ENCODE measurements around the gene SIT1. TPM values are rescaled to one million over a fixed set of nuclear protein-coding genes. Genes with fewer than 3 reads are reported as not detected.

Gene SIT1
- polyA plus RNA-seq, 3 donors, result 0.27 to 0.36 TPM; not detected in 1

DNA sequence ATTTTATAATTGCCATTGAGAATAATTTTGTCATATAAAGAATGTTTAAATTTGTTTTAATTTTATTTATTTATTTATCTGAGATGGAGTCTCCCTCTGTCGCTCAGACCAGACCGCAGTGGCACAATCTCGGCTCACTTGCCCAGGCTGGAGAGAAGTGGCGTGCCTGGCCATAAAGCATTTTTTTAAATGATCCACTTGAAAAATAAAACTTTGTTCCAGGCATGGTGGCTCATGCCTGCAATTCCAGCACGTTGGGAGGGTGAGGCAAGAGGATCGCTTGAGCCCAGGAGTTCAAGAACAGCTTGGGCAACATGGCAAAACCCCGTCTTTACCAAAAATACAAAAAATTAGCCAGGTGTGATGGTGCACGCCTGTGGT lies 2.1 kb upstream of the SIT1 start:
- Mint-ChIP-seq H3K27me3 (ENCODE audit: low read depth in 3 of 3) (peaks cover 0 to 6% (median 4%) of the 10 kb centered on the region in 3 donors), H3K4me3 (no peak overlapping the region), H3K27ac (peak overlapping the region in 4 of 7 donors; percentile 52 to 76 (median 54)), H3K9me3 (no peaks in the 10 kb centered on the region), H3K36me3 (no peaks in the 10 kb centered on the region), H3K4me1 (peaks cover 41% of the 10 kb centered on the region)
- TF ChIP-seq, protein P1, sequence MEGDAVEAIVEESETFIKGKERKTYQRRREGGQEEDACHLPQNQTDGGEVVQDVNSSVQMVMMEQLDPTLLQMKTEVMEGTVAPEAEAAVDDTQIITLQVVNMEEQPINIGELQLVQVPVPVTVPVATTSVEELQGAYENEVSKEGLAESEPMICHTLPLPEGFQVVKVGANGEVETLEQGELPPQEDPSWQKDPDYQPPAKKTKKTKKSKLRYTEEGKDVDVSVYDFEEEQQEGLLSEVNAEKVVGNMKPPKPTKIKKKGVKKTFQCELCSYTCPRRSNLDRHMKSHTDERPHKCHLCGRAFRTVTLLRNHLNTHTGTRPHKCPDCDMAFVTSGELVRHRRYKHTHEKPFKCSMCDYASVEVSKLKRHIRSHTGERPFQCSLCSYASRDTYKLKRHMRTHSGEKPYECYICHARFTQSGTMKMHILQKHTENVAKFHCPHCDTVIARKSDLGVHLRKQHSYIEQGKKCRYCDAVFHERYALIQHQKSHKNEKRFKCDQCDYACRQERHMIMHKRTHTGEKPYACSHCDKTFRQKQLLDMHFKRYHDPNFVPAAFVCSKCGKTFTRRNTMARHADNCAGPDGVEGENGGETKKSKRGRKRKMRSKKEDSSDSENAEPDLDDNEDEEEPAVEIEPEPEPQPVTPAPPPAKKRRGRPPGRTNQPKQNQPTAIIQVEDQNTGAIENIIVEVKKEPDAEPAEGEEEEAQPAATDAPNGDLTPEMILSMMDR (IDR thresholded peaks at IDR 0.05), result no peak
- no peaks in the 10 kb centered on the region for H3K27me3 ChIP-seq (ENCODE audit: control insufficient read depth in 2 of 2, insufficient read depth in 2 of 2, low read length in 2 of 2)
- 98% methylated on average over 5 of the region's 8 CpGs for WGBS (ENCODE audit: insufficient coverage)
- H3K36me3 ChIP-seq (replicated peaks in 1 of 2; ENCODE audit: control insufficient read depth in 1 of 2, insufficient read depth in 2 of 2, low read length in 2 of 2), result no peaks in the 10 kb centered on the region
- no peak overlapping the region for H3K9ac ChIP-seq (ENCODE audit: insufficient read depth, low read length, poor library complexity, severe bottlenecking)
- H2AFZ ChIP-seq (ENCODE audit: insufficient read depth, low read depth, low read length, poor library complexity, severe bottlenecking), result no peak overlapping the region
- no peak overlapping the region for H3K4me2 ChIP-seq (replicated peaks; ENCODE audit: extremely low read depth, low read length, poor library complexity, severe bottlenecking)
- no peaks in the 10 kb centered on the region for H4K20me1 ChIP-seq (ENCODE audit: insufficient read depth, low read length)
- no peak overlapping the region for H3K27ac ChIP-seq (ENCODE audit: low read depth in 1 of 2, low read length in 2 of 2)
- H3K9me3 ChIP-seq (replicated peaks in 1 of 2; ENCODE audit: control insufficient read depth in 1 of 2, insufficient read depth in 1 of 2, low read length in 2 of 2), result no peaks in the 10 kb centered on the region
- no peak for DNase-seq
- no peak overlapping the region for H3K4me3 ChIP-seq (replicated peaks in 1 of 3; ENCODE audit: low read depth in 2 of 3, low read length in 3 of 3)
- no peaks in the 10 kb centered on the region for H3K79me2 ChIP-seq (ENCODE audit: insufficient read depth, low read length)
- H3K4me1 ChIP-seq (ENCODE audit: control insufficient read depth in 1 of 2, insufficient read depth in 2 of 2, low read length in 2 of 2), result peaks cover 42 to 58% of the 10 kb centered on the region in 2 donors
- intact Hi-C loops (cut with micrococcal nuclease), result no loop called here

DNA sequence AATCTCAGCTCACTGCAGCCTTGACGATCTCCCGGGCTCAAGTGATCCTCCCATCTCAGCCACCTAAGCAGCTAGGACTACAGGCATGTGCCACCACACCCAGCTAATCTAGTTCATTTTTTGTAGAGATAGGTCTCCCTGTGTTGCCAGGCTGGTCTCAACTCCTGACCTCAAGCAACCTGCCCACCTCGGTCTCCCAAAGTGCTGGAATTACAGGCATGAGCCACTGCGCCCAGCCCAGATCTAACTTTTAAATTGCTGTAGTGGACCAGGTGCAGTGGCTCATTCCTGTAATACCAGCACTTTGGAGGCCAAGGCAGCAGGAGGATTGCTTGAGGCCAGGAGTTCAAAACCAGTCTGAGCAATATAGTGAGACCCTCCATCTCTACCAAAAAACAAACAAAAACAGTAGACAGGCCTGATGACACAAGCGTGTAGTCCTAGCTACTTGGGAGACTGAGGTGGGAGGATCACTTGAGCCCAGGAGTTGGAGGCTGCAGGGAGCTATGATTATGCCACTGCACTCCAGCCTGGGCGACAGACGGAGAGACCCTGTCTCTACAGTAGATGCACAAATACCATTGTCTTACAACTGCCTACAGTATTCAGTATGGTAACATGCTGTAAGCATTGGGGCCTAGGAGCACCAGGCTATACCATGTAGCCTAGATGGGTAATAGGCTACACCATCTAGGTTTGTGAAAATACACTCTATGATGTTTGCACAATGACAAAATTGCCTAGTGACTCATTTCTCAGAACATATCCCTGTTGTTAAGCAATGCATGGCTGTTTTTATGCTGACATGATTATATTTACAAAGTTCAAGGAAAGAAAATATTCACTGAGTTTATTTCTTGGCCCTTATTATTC lies 1.5 kb upstream of the SIT1 start:
- H3K79me2 ChIP-seq (ENCODE audit: insufficient read depth, low read length), result no peaks in the 10 kb centered on the region
- Mint-ChIP-seq H3K9me3 (peaks cover 0 to 1% (median 0%) of the 10 kb centered on the region in 7 donors), H3K4me1 (peaks cover 42% of the 10 kb centered on the region), H3K27me3 (ENCODE audit: low read depth in 3 of 3) (peaks cover 0 to 7% (median 3%) of the 10 kb centered on the region in 3 donors), H3K4me3 (no peak overlapping the region), H3K36me3 (no peaks in the 10 kb centered on the region), H3K27ac (peak overlapping the region in 3 of 7 donors; percentile 32 to 80 (median 45))
- 93% methylated on average over 3 of the region's 7 CpGs for WGBS (ENCODE audit: insufficient coverage)
- peaks cover 42 to 58% of the 10 kb centered on the region in 2 donors for H3K4me1 ChIP-seq (ENCODE audit: control insufficient read depth in 1 of 2, insufficient read depth in 2 of 2, low read length in 2 of 2)
- no peaks in the 10 kb centered on the region for H3K36me3 ChIP-seq (replicated peaks in 1 of 2; ENCODE audit: control insufficient read depth in 1 of 2, insufficient read depth in 2 of 2, low read length in 2 of 2)
- H4K20me1 ChIP-seq (ENCODE audit: insufficient read depth, low read length), result no peaks in the 10 kb centered on the region
- H3K27me3 ChIP-seq (ENCODE audit: control insufficient read depth in 2 of 2, insufficient read depth in 2 of 2, low read length in 2 of 2), result no peaks in the 10 kb centered on the region
- H3K9ac ChIP-seq (ENCODE audit: insufficient read depth, low read length, poor library complexity, severe bottlenecking), result no peak overlapping the region
- peak in 2 of 3 donors; percentile 65 to 70 for DNase-seq
- no peak overlapping the region for H3K4me3 ChIP-seq (replicated peaks in 1 of 3; ENCODE audit: low read depth in 2 of 3, low read length in 3 of 3)
- H2AFZ ChIP-seq (ENCODE audit: insufficient read depth, low read depth, low read length, poor library complexity, severe bottlenecking), result no peak overlapping the region
- TF ChIP-seq, protein P1 (IDR thresholded peaks at IDR 0.05), result no peak
- no peak overlapping the region for H3K27ac ChIP-seq (ENCODE audit: low read depth in 1 of 2, low read length in 2 of 2)
- no peaks in the 10 kb centered on the region for H3K9me3 ChIP-seq (replicated peaks in 1 of 2; ENCODE audit: control insufficient read depth in 1 of 2, insufficient read depth in 1 of 2, low read length in 2 of 2)
- no peak overlapping the region for H3K4me2 ChIP-seq (replicated peaks; ENCODE audit: extremely low read depth, low read length, poor library complexity, severe bottlenecking)
- intact Hi-C loops (cut with micrococcal nuclease), result no loop called here
